Activated naive CD4-positive, alpha-beta T cell treated with anti-CD3 and anti-CD28 coated beads, Interleukin-2, amount 50 U/mL, for 24 hours (primary cell): ENCODE data around the gene TRAPPC6A.
A peak's percentile ranks its signal among the peaks of the same experiment; 100 is the strongest.

Experiments
- H3K27ac Mint-ChIP-seq: one replicate; pipeline ENCODE4 v1.8.0; 2021; ENCODE audit warnings: mild to moderate bottlenecking, mixed read lengths
- H3K27me3 Mint-ChIP-seq: one replicate; pipeline ENCODE4 v1.8.0; 2021; ENCODE audit warnings: mixed read lengths
- H3K36me3 Mint-ChIP-seq: one replicate; pipeline ENCODE4 v1.8.0; 2021; ENCODE audit warnings: mixed read lengths
- H3K4me1 Mint-ChIP-seq: one replicate; pipeline ENCODE4 v1.8.0; 2021; ENCODE audit warnings: mixed read lengths
- H3K4me3 Mint-ChIP-seq: one replicate; pipeline ENCODE4 v1.8.0; 2021; ENCODE audit warnings: mild to moderate bottlenecking, mixed read lengths
- H3K9me3 Mint-ChIP-seq: one replicate; pipeline ENCODE4 v1.8.0; 2021; ENCODE audit warnings: mixed read lengths

Gene TRAPPC6A

DNA sequence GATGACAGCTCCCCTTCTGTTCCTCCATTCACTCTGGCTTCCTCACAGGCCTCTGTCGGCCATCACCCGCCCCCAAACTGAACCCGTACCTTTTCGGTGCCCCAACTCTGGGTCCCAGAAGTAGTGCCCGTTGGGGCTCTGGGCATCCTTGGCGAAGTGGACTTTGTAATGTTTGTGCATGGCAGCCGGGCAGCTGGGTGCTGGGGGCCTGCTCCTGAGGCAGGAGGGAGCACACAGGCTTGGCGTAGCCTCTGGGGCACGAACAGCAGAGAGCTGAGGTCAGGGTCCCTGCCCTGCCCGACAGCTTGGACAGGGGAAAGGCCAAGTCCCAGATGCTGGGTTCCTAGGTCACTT lies 18.1 kb downstream of the TRAPPC6A start:
- H3K4me1 Mint-ChIP-seq, result peaks cover 20% of the 10 kb centered on the region
- no peak overlapping the region for H3K27ac Mint-ChIP-seq
- H3K27me3 Mint-ChIP-seq, result peaks cover 6% of the 10 kb centered on the region
- no peaks in the 10 kb centered on the region for H3K36me3 Mint-ChIP-seq
- H3K9me3 Mint-ChIP-seq, result no peaks in the 10 kb centered on the region
- no peak overlapping the region for H3K4me3 Mint-ChIP-seq

DNA sequence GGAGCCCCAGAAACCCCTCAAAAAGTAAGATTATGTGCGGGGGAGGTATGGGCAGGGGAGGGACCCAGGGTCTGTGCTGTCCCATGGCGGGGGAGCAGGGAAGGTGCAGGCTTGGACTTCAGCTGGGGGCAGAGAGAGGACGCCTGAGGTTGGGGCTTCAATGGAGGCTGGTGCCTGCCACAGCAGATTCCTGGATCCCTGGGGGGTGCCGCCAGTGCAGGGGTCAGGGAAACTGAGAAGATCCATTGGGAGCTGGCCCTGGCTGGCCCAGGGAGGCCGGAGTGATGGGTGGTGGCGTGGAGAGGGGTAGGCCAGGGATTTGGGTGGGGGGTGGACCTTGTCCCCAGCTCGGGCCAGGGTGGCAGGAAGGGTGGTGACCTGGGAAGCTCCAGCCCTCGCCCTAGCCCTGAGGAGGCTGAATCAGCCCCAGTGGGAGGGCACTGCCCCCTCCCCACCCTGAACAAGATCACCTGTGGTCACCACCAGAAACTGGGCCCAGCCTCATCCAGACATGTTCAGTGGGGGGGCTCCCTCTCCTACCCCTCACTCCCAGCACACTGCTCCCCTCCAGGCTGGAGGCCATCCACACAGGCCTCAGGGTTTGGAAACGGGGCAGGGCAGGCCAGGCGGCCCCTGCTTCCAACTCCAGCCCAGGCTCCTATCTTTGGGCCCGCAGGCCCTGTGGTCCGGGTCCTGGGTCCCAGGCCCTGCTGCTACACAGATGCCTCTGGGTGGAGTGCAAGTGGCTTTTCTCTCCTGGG lies 18.6 kb downstream of the TRAPPC6A start:
- Mint-ChIP-seq H3K27me3 (peaks cover 6% of the 10 kb centered on the region), H3K36me3 (no peaks in the 10 kb centered on the region), H3K27ac (no peak overlapping the region), H3K9me3 (no peaks in the 10 kb centered on the region), H3K4me1 (peaks cover 16% of the 10 kb centered on the region), H3K4me3 (no peak overlapping the region)

DNA sequence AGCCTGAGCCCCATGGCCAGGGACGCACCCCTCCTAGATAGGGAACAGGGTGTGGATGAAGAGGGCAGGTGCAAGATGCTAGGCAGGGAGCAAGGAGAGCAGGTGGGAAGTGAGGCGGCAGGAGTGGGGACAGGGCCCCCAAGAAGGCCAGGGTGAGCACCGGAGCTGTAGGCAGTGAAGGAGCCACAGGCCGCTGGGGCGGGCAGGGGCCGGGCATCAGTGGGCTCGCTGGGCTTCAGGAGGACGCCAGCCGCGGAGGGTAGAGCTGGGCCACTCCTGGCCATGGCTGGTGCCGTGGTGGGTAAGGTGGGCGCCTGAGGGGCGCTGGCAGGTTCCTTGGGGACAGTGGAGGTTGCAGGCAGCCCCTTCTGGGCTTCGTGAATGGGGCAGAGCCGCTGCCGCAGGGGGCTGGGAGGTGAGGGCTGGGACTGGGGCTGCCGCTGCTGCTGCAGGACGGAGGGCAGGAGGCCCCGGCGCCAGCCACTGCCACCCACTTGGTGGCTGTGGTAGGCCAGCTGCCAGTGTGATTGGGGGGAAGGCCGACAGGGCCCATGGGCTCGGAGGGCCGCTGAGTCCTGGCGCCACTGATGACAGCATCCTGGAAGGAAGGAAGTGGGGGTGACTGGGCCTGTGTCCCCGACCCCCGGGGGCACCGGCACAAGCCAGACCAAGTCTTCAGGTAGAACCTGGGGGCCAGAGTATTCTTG lies 19.4 kb downstream of the TRAPPC6A start:
- peaks cover 8% of the 10 kb centered on the region for H3K27me3 Mint-ChIP-seq
- no peak overlapping the region for H3K27ac Mint-ChIP-seq
- H3K36me3 Mint-ChIP-seq, result no peaks in the 10 kb centered on the region
- H3K4me1 Mint-ChIP-seq, result peaks cover 15% of the 10 kb centered on the region
- H3K9me3 Mint-ChIP-seq, result no peaks in the 10 kb centered on the region
- H3K4me3 Mint-ChIP-seq, result no peak overlapping the region

- Mint-ChIP-seq H3K36me3 (peaks cover 2% of the 10 kb centered on the region), H3K27ac (no peak overlapping the region), H3K4me1 (peaks cover 18% of the 10 kb centered on the region), H3K4me3 (no peak overlapping the region), H3K9me3 (no peaks in the 10 kb centered on the region), H3K27me3 (peaks cover 11% of the 10 kb centered on the region)
Measured at GRCh38 chr19:45156751-45157150, 21.3 kb downstream of the TRAPPC6A start.

- H3K4me1 Mint-ChIP-seq, result peaks cover 24% of the 10 kb centered on the region
- peaks cover 11% of the 10 kb centered on the region for H3K27me3 Mint-ChIP-seq
- H3K36me3 Mint-ChIP-seq, result peaks cover 2% of the 10 kb centered on the region
- H3K27ac Mint-ChIP-seq, result no peak overlapping the region
- no peaks in the 10 kb centered on the region for H3K9me3 Mint-ChIP-seq
- H3K4me3 Mint-ChIP-seq, result no peak overlapping the region
Measured at GRCh38 chr19:45156011-45156630, 21.9 kb downstream of the TRAPPC6A start.

- H3K4me1 Mint-ChIP-seq, result peaks cover 24% of the 10 kb centered on the region
- H3K27ac Mint-ChIP-seq, result peak overlapping the region; percentile 23
- H3K36me3 Mint-ChIP-seq, result peaks cover 2% of the 10 kb centered on the region
- H3K9me3 Mint-ChIP-seq, result no peaks in the 10 kb centered on the region
- H3K4me3 Mint-ChIP-seq, result peak overlapping the region; percentile 70
- peaks cover 11% of the 10 kb centered on the region for H3K27me3 Mint-ChIP-seq
Measured at GRCh38 chr19:45154064-45154827, 23.8 kb downstream of the TRAPPC6A start.

- Mint-ChIP-seq H3K9me3 (no peaks in the 10 kb centered on the region), H3K27ac (peak overlapping the region; percentile 23), H3K4me1 (peaks cover 27% of the 10 kb centered on the region), H3K4me3 (peak overlapping the region; percentile 81), H3K27me3 (peaks cover 11% of the 10 kb centered on the region), H3K36me3 (peaks cover 2% of the 10 kb centered on the region)
Measured at GRCh38 chr19:45153339-45154063, 24.5 kb downstream of the TRAPPC6A start.

DNA sequence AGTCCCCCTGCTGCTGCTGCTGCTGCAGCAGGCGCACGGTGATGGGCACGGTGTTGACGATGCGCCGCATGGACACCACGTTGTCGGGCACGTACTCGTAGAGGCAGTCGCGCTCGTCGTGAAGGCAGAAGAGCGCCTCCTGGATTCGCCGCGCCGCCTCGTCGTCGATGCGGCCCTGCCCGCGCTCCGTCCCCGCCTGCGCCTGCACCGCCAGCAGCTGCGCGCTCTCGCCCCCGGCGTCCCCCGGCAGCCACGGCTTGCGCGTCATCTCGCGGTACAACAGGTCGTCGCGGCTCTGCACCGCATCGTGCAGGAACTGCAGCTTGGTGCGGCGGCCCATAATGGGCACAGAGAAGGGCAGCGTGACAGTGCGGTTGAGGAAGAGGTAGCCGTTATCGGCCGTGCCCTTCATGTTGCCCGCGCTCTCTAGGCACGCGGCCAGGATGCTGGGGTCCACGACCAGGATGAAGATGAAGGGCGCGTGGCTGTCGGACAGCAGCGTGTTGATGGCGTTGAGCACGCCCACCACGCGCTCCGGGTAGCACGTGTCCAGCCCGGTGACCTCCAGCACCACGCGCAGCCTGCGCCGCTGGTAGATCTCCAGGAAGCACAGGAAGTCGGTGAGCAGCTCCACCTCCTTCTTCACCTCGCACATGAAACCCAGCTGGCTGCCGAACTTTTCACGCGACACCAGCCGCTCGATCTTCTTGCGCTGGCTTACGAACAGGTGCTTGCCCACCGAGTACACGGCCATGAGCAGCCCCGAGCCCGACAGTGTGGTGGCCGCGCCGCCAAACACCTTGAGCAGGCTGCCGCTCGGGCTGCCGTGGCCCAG lies 25.3 kb downstream of the TRAPPC6A start:
- Mint-ChIP-seq H3K9me3 (no peaks in the 10 kb centered on the region), H3K27me3 (peaks cover 11% of the 10 kb centered on the region), H3K4me3 (peak overlapping the region; percentile 81), H3K36me3 (peaks cover 2% of the 10 kb centered on the region), H3K4me1 (peaks cover 27% of the 10 kb centered on the region), H3K27ac (peak overlapping the region; percentile 74)

GRCh38 chr19:45151821-45152503 lies 26.1 kb downstream of the TRAPPC6A start:
- peak overlapping the region; percentile 55 for H3K4me3 Mint-ChIP-seq
- peaks cover 27% of the 10 kb centered on the region for H3K4me1 Mint-ChIP-seq
- no peak overlapping the region for H3K27ac Mint-ChIP-seq
- no peaks in the 10 kb centered on the region for H3K9me3 Mint-ChIP-seq
- peaks cover 2% of the 10 kb centered on the region for H3K36me3 Mint-ChIP-seq
- peaks cover 8% of the 10 kb centered on the region for H3K27me3 Mint-ChIP-seq

DNA sequence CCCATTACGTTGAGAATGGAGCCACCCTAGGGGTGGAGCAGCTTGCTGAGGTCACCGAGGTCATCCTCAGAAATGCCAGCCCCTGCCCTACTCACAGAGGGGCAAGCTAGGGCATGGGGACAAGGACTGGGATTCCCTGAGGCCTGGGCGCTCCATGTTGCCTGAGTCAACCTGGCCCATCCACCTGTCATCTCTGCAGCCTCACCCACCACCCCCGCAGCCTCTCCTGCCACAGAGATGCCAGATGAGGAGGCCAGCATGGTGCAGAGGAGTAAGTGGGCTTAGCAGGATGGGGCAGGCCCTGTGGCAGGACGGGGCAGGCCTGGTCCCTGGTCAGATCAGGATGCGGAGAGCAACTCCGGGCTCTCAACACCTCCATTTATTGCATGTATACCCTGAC lies 26.7 kb downstream of the TRAPPC6A start:
- no peak overlapping the region for H3K27ac Mint-ChIP-seq
- peaks cover 7% of the 10 kb centered on the region for H3K27me3 Mint-ChIP-seq
- peaks cover 2% of the 10 kb centered on the region for H3K36me3 Mint-ChIP-seq
- H3K9me3 Mint-ChIP-seq, result no peaks in the 10 kb centered on the region
- H3K4me1 Mint-ChIP-seq, result peaks cover 27% of the 10 kb centered on the region
- no peak overlapping the region for H3K4me3 Mint-ChIP-seq

DNA sequence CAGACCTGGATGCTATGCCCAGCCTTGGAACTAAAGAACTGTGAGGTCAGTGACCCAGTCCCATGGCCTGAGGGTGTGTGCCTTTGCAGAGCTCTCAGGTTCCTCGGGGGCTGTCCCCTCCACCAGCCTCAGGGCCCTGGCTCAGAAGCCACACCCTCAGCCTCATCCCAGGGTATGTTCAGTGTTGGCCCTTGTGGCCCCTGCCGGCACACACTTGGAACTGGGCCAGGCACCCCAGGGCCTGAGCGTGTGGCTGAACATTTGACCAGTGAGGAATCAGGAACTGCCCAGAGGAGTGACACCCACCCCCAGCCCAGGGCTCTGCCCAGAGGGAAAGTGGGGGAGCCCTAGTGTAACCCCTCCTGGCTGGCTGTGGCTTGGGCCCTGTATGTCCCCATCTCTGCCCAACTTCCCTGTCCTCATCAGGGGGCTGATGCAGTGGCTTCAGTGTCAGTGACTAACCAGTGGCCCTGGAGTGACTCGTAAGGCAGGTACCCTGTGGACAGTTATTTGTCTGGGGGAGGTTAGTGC lies 27.2 kb downstream of the TRAPPC6A start:
- H3K4me3 Mint-ChIP-seq, result no peak overlapping the region
- peaks cover 7% of the 10 kb centered on the region for H3K27me3 Mint-ChIP-seq
- H3K4me1 Mint-ChIP-seq, result peaks cover 27% of the 10 kb centered on the region
- no peak overlapping the region for H3K27ac Mint-ChIP-seq
- no peaks in the 10 kb centered on the region for H3K9me3 Mint-ChIP-seq
- H3K36me3 Mint-ChIP-seq, result peaks cover 2% of the 10 kb centered on the region

GRCh38 chr19:45150180-45150579 lies 27.9 kb downstream of the TRAPPC6A start:
- no peak overlapping the region for H3K4me3 Mint-ChIP-seq
- no peak overlapping the region for H3K27ac Mint-ChIP-seq

GRCh38 chr19:45149129-45149528 lies 28.9 kb downstream of the TRAPPC6A start:
- Mint-ChIP-seq H3K4me3 (no peak overlapping the region), H3K9me3 (no peaks in the 10 kb centered on the region)

More at GRCh38 chr19:45150180-45150579, 27.9 kb downstream of the TRAPPC6A start:
- H3K36me3 Mint-ChIP-seq, result peaks cover 2% of the 10 kb centered on the region
- peaks cover 27% of the 10 kb centered on the region for H3K4me1 Mint-ChIP-seq
- no peaks in the 10 kb centered on the region for H3K9me3 Mint-ChIP-seq
- peaks cover 5% of the 10 kb centered on the region for H3K27me3 Mint-ChIP-seq

More at GRCh38 chr19:45149129-45149528, 28.9 kb downstream of the TRAPPC6A start:
- peaks cover 24% of the 10 kb centered on the region for H3K4me1 Mint-ChIP-seq
- no peak overlapping the region for H3K27ac Mint-ChIP-seq
- peaks cover 5% of the 10 kb centered on the region for H3K27me3 Mint-ChIP-seq
- peaks cover 2% of the 10 kb centered on the region for H3K36me3 Mint-ChIP-seq
